GM10266 (cell line): ENCODE measurements around the gene ZNF750.

ENCODE experiments used
- DNase-seq: peaks from one replicate; pipeline ENCODE4 v3.0.0; 2012; ENCODE audit errors: extremely low spot score
- TF ChIP-seq, protein P1 (sequence below): IDR thresholded peaks from 2 replicates; pipeline ENCODE4 v1.5.1; 2012; ENCODE audit warnings: mild to moderate bottlenecking, low read depth; ENCODE audit not compliant: control insufficient read depth, insufficient read depth; ENCODE audit errors: missing control alignments

ZNF750 gene

GRCh38 chr17:82876602-82877379 is 37.0 kb upstream of the ZNF750 start:
- no peak for DNase-seq
- TF ChIP-seq, protein P1, sequence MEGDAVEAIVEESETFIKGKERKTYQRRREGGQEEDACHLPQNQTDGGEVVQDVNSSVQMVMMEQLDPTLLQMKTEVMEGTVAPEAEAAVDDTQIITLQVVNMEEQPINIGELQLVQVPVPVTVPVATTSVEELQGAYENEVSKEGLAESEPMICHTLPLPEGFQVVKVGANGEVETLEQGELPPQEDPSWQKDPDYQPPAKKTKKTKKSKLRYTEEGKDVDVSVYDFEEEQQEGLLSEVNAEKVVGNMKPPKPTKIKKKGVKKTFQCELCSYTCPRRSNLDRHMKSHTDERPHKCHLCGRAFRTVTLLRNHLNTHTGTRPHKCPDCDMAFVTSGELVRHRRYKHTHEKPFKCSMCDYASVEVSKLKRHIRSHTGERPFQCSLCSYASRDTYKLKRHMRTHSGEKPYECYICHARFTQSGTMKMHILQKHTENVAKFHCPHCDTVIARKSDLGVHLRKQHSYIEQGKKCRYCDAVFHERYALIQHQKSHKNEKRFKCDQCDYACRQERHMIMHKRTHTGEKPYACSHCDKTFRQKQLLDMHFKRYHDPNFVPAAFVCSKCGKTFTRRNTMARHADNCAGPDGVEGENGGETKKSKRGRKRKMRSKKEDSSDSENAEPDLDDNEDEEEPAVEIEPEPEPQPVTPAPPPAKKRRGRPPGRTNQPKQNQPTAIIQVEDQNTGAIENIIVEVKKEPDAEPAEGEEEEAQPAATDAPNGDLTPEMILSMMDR: no peak

GRCh38 chr17:82876149-82876548 is 36.3 kb upstream of the ZNF750 start:
- no peak for DNase-seq
- TF ChIP-seq, protein P1: no peak

DNA sequence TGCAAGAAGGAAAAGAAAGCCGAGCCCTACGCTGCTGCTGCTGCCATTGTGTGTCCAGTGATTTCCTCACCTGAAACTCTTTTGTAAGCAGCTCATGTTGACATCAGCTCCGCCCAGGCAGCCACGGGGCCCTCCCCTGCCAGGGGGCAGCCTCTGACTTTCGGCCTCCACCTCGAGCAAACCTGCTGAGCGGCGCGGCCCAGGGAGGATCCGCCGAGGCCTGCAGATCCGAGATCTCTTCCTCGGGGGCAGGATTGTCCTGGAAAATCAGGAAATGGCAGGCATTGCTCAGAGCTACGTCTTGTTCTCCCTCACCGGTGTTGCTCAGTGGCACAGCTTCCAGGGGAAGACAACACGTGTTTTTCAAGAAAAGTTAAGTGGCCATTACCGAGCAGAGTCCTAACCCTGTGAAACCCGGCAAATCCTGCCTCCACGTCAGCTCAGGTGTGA is 35.6 kb upstream of the ZNF750 start:
- DNase-seq: no peak
- TF ChIP-seq, protein P1: no peak

DNA sequence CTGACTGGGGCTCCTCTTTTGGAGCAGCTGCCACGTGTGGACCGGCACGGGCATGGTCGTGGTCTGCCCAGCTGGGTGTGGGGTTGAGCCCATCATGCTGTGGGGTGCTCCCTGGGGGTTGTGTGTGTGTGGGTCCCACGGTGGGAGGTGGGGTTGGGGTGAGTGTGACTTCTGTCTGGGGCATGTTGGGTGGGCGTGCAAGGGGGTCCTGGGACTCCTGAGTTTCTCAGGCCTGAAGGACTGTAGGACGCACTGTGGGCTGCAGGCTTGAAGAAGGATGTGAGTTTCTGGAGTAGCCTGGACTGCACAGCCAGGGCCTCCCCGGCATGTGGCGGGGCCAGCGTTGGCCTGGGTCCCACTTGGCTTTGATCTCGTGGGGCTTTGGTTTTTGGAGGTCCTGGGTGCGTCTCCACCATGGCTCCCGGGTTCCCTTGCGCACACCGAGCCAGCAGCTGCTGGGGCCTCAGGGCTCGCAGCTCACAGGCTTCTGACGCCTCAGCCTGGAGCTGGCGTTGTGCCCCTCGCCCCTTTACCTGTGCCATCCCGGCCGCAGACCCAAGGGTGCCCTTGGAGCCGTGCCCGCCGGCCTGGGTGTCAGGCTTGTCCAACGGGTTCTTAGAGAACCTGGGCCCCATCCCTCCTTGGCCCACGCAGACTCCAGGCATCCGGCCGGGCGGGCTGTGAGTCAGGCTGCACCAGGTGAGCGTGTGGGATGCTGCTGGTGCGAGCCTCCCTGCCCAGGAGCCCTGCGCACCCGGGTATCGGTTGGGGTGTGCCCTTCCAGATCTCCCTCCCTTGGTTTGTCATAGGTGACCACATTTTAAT is 34.4 kb upstream of the ZNF750 start:
- DNase-seq: no peak
- TF ChIP-seq, protein P1: no peak

GRCh38 chr17:82873521-82873920 is 33.7 kb upstream of the ZNF750 start:
- no peak for DNase-seq
- TF ChIP-seq, protein P1: no peak

GRCh38 chr17:82872591-82873520 is 33.0 kb upstream of the ZNF750 start:
- TF ChIP-seq, protein P1: no peak
- no peak for DNase-seq
